Measurements from ENCODE around the gene ANKFY1. TPM values are rescaled to one million over a fixed set of nuclear protein-coding genes. Genes with fewer than 3 reads are reported as not detected.

ANKFY1 gene
- total RNA-seq, 1 experiment from 2014 or later, result 46.8 TPM

- Mint-ChIP-seq H3K4me1 (no peaks in the 10 kb centered on the region), H3K4me3 (no peak overlapping the region), H3K36me3 (peaks cover 77% of the 10 kb centered on the region), H3K9me3 (no peaks in the 10 kb centered on the region), H3K27me3 (ENCODE audit: low read depth) (no peaks in the 10 kb centered on the region), H3K27ac (no peak overlapping the region)
- ATAC-seq, result no peak
- no peak for DNase-seq (ENCODE audit: low spot score)
- CTCF ChIA-PET, result no interaction called here
- TF ChIP-seq SMAD4 (CRISPR knock-in tag; IDR thresholded peaks at IDR 0.05) (no peak), TEAD1 (CRISPR knock-in tag; IDR thresholded peaks at IDR 0.05) (no peak), KAT7 (CRISPR knock-in tag; IDR thresholded peaks at IDR 0.05; ENCODE audit: borderline replicate concordance) (no peak), NFE2L1 (CRISPR knock-in tag; IDR thresholded peaks at IDR 0.05) (no peak), JAZF1 (CRISPR knock-in tag; IDR thresholded peaks at IDR 0.05) (no peak), ATF6 (CRISPR knock-in tag; IDR thresholded peaks at IDR 0.05) (no peak), ZNF232 (CRISPR knock-in tag; IDR thresholded peaks at IDR 0.05) (no peak), ZNF138 (CRISPR knock-in tag; conservative IDR thresholded peaks at IDR 0.05) (no peak), FOXK1 (CRISPR knock-in tag; IDR thresholded peaks at IDR 0.05) (no peak), ESRRA (CRISPR knock-in tag; IDR thresholded peaks at IDR 0.05; ENCODE audit: borderline replicate concordance) (no peak)
- TF ChIP-seq, protein P1, sequence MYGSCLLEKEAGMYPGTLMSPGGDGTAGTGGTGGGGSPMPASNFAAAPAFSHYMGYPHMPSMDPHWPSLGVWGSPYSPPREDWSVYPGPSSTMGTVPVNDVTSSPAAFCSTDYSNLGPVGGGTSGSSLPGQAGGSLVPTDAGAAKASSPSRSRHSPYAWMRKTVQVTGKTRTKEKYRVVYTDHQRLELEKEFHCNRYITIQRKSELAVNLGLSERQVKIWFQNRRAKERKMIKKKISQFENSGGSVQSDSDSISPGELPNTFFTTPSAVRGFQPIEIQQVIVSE (CRISPR knock-in tag; IDR thresholded peaks at IDR 0.05; ENCODE audit: borderline replicate concordance), result no peak
- POLR2A ChIA-PET, result no interaction called here
Observed at GRCh38 chr17:4179071-4179470, 84.7 kb downstream of the ANKFY1 start.

- Mint-ChIP-seq H3K36me3 (peaks cover 77% of the 10 kb centered on the region), H3K27ac (no peak overlapping the region), H3K27me3 (ENCODE audit: low read depth) (no peaks in the 10 kb centered on the region), H3K4me3 (no peak overlapping the region), H3K9me3 (no peaks in the 10 kb centered on the region), H3K4me1 (no peaks in the 10 kb centered on the region)
- ChIA-PET CTCF (no interaction called here), POLR2A (no interaction called here)
- ATAC-seq (no peak), DNase-seq (ENCODE audit: low spot score) (no peak)
- TF ChIP-seq ZNF425 (CRISPR knock-in tag; conservative IDR thresholded peaks at IDR 0.05), result no peak
- TF ChIP-seq ZNF423 (CRISPR knock-in tag; IDR thresholded peaks at IDR 0.05), result no peak
- no peak for TF ChIP-seq RORB (CRISPR knock-in tag; IDR thresholded peaks at IDR 0.05)
- TF ChIP-seq ZNF671 (CRISPR knock-in tag; IDR thresholded peaks at IDR 0.05), result no peak
- TF ChIP-seq FOXK1 (CRISPR knock-in tag; IDR thresholded peaks at IDR 0.05), result no peak
- TF ChIP-seq E2F4 (CRISPR knock-in tag; IDR thresholded peaks at IDR 0.05; ENCODE audit: borderline replicate concordance, low read depth), result no peak
- no peak for TF ChIP-seq ELF4 (CRISPR knock-in tag; IDR thresholded peaks at IDR 0.05; ENCODE audit: low read depth)
- TF ChIP-seq, protein P2, sequence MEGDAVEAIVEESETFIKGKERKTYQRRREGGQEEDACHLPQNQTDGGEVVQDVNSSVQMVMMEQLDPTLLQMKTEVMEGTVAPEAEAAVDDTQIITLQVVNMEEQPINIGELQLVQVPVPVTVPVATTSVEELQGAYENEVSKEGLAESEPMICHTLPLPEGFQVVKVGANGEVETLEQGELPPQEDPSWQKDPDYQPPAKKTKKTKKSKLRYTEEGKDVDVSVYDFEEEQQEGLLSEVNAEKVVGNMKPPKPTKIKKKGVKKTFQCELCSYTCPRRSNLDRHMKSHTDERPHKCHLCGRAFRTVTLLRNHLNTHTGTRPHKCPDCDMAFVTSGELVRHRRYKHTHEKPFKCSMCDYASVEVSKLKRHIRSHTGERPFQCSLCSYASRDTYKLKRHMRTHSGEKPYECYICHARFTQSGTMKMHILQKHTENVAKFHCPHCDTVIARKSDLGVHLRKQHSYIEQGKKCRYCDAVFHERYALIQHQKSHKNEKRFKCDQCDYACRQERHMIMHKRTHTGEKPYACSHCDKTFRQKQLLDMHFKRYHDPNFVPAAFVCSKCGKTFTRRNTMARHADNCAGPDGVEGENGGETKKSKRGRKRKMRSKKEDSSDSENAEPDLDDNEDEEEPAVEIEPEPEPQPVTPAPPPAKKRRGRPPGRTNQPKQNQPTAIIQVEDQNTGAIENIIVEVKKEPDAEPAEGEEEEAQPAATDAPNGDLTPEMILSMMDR (IDR thresholded peaks at IDR 0.05), result no peak
- no peak for TF ChIP-seq AFF4 (CRISPR knock-in tag; IDR thresholded peaks at IDR 0.05; ENCODE audit: borderline replicate concordance)
- no peak for TF ChIP-seq ZNF396 (CRISPR knock-in tag; IDR thresholded peaks at IDR 0.05; ENCODE audit: borderline replicate concordance)
- no peak for TF ChIP-seq MAX (CRISPR knock-in tag; IDR thresholded peaks at IDR 0.05)
- TF ChIP-seq JAZF1 (CRISPR knock-in tag; IDR thresholded peaks at IDR 0.05), result no peak
- TF ChIP-seq FOXP1 (CRISPR knock-in tag; IDR thresholded peaks at IDR 0.05; ENCODE audit: borderline replicate concordance), result no peak
Observed at GRCh38 chr17:4178651-4179050, 85.1 kb downstream of the ANKFY1 start.
